ENCODE data around the gene CDH2.

CDH2 gene

DNA sequence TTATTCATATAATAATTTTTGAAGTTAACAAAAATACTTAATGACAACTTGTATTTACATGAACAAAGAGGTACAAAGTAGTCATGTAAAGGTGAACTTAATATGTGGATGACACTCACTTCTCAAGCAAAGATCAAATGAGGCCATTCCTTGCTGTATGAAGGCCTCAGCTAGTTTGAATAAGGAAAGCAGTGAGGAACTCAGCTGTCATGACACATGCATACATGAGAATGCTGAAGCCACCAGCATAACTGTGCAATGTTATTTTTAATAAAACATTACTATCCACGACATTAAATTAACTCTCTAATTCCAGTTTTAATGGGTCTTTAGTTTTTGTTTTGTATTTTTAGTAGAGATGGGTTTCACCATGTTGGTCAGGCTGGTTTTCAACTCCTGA is 102.9 kb downstream of the CDH2 start:
- no peak overlapping the region for H3K9ac ChIP-seq (ENCODE audit: low read length)
- H3K27me3 ChIP-seq (ENCODE audit: low read length): no peaks in the 10 kb centered on the region
- H3K36me3 ChIP-seq (ENCODE audit: low read length): no peaks in the 10 kb centered on the region
- no peaks in the 10 kb centered on the region for H3K9me2 ChIP-seq (replicated peaks; ENCODE audit: insufficient read depth, low read length)
- no peak overlapping the region for H2AFZ ChIP-seq (ENCODE audit: low read depth, low read length, severe bottlenecking)
- H3K9me3 ChIP-seq (ENCODE audit: insufficient read depth, low read length): no peaks in the 10 kb centered on the region
- no peak for TF ChIP-seq EZH2phosphoT487 (conservative IDR thresholded peaks at IDR 0.05; ENCODE audit: low read length)
- no peaks in the 10 kb centered on the region for H3K79me2 ChIP-seq (ENCODE audit: insufficient read depth, low read length)
- no peak overlapping the region for H3K27ac ChIP-seq (ENCODE audit: low read depth, low read length)
- no peak overlapping the region for H3K4me3 ChIP-seq (ENCODE audit: insufficient read depth, low read length, poor library complexity, severe bottlenecking)
- H3F3A ChIP-seq (ENCODE audit: insufficient read depth): no peaks in the 10 kb centered on the region
- H3K4me2 ChIP-seq (ENCODE audit: low read depth, low read length, poor library complexity, severe bottlenecking): no peak overlapping the region
- H4K20me1 ChIP-seq (ENCODE audit: low read depth, low read length): no peaks in the 10 kb centered on the region

DNA sequence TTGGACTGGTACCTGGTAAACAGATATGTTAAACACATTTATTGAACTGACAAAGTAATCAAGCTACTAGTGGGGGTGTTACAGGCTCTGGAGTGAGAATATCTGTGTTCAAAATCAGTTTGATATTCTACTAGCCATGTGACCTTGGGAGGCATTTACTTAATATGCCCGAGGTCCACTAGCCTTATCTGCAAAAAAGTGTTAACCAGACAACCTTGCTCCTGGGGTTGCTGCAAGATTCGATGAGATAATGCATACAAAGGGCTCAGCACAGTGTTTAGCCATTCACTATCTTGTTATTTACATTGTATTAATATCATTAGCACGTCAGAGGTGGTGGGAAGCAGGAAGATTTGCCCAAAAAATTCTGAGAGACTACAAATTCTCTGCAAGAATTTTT is 103.3 kb downstream of the CDH2 start:
- Histone ChIP-seq H3K27me3 (ENCODE audit: low read length) (no peaks in the 10 kb centered on the region), H3K4me3 (ENCODE audit: insufficient read depth, low read length, poor library complexity, severe bottlenecking) (no peak overlapping the region), H3K9me2 (replicated peaks; ENCODE audit: insufficient read depth, low read length) (no peaks in the 10 kb centered on the region), H3K36me3 (ENCODE audit: low read length) (no peaks in the 10 kb centered on the region), H3K79me2 (ENCODE audit: insufficient read depth, low read length) (no peaks in the 10 kb centered on the region), H2AFZ (ENCODE audit: low read depth, low read length, severe bottlenecking) (no peak overlapping the region), H3K9me3 (ENCODE audit: insufficient read depth, low read length) (no peaks in the 10 kb centered on the region), H3F3A (ENCODE audit: insufficient read depth) (no peaks in the 10 kb centered on the region), H3K27ac (ENCODE audit: low read depth, low read length) (no peak overlapping the region), H3K4me2 (ENCODE audit: low read depth, low read length, poor library complexity, severe bottlenecking) (no peak overlapping the region), H4K20me1 (ENCODE audit: low read depth, low read length) (no peaks in the 10 kb centered on the region), H3K9ac (ENCODE audit: low read length) (no peak overlapping the region)
- TF ChIP-seq EZH2phosphoT487 (conservative IDR thresholded peaks at IDR 0.05; ENCODE audit: low read length): no peak
- TF ChIP-seq, protein P1, sequence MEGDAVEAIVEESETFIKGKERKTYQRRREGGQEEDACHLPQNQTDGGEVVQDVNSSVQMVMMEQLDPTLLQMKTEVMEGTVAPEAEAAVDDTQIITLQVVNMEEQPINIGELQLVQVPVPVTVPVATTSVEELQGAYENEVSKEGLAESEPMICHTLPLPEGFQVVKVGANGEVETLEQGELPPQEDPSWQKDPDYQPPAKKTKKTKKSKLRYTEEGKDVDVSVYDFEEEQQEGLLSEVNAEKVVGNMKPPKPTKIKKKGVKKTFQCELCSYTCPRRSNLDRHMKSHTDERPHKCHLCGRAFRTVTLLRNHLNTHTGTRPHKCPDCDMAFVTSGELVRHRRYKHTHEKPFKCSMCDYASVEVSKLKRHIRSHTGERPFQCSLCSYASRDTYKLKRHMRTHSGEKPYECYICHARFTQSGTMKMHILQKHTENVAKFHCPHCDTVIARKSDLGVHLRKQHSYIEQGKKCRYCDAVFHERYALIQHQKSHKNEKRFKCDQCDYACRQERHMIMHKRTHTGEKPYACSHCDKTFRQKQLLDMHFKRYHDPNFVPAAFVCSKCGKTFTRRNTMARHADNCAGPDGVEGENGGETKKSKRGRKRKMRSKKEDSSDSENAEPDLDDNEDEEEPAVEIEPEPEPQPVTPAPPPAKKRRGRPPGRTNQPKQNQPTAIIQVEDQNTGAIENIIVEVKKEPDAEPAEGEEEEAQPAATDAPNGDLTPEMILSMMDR (IDR thresholded peaks at IDR 0.05; ENCODE audit: insufficient read depth, low read length, poor library complexity, severe bottlenecking): no peak

DNA sequence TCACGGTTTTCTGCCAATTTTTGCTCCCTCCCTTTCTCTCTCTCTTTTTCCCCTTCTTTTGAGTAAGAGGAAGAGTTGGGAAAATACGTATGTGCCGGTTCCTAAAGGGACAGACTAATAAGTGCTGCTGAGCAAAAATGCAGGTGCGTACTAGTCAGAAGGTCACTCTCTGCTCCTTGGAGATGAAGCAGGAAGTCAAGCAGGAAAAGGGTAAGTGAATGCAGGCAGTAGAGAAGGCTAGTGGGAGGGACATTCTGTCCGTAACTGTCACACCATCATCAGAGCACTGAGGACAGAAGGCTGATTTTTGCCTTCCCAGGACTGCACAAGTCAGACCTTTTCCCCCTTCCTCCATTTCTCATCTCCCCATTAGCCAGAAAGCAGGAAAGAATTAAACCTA is 105.7 kb downstream of the CDH2 start:
- no peak overlapping the region for H3K4me2 ChIP-seq (ENCODE audit: low read depth, low read length, poor library complexity, severe bottlenecking)
- H3K36me3 ChIP-seq (ENCODE audit: low read length): no peaks in the 10 kb centered on the region

DNA sequence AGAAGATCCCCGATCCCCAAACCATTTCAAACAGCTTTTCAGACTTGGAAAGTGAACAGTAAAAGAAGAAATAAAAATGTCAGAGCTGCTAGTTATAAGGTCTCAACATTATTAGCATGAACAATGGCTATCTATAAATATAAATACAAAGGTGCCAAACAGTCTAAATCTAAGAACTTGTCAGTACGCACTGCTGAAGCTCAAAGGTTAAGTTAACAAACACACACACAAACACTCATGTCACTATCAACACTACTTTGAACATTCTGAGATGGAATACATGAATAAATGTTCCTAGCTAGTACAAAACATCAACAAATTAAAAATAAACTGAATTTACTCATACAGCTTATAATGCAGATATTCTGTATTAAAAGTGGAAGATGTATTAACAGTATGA is 108.7 kb downstream of the CDH2 start:
- Histone ChIP-seq H3K9ac (ENCODE audit: low read length) (no peak overlapping the region), H2AFZ (ENCODE audit: low read depth, low read length, severe bottlenecking) (no peak overlapping the region), H3K9me2 (replicated peaks; ENCODE audit: insufficient read depth, low read length) (no peaks in the 10 kb centered on the region; the same call in 1 of the 2 replicates), H3F3A (ENCODE audit: insufficient read depth) (no peaks in the 10 kb centered on the region), H3K79me2 (ENCODE audit: insufficient read depth, low read length) (no peaks in the 10 kb centered on the region), H3K36me3 (ENCODE audit: low read length) (no peaks in the 10 kb centered on the region), H3K4me2 (ENCODE audit: low read depth, low read length, poor library complexity, severe bottlenecking) (no peak overlapping the region), H4K20me1 (ENCODE audit: low read depth, low read length) (no peaks in the 10 kb centered on the region), H3K27me3 (ENCODE audit: low read length) (no peaks in the 10 kb centered on the region), H3K9me3 (ENCODE audit: insufficient read depth, low read length) (no peaks in the 10 kb centered on the region), H3K27ac (ENCODE audit: low read depth, low read length) (no peak overlapping the region), H3K4me3 (ENCODE audit: insufficient read depth, low read length, poor library complexity, severe bottlenecking) (no peak overlapping the region)
- TF ChIP-seq EZH2phosphoT487 (conservative IDR thresholded peaks at IDR 0.05; ENCODE audit: low read length): no peak
- TF ChIP-seq, protein P1 (IDR thresholded peaks at IDR 0.05; ENCODE audit: insufficient read depth, low read length, poor library complexity, severe bottlenecking): no peak

More for the DNA sequence above, 105.7 kb downstream of the CDH2 start:
- H2AFZ ChIP-seq (ENCODE audit: low read depth, low read length, severe bottlenecking): no peak overlapping the region
- TF ChIP-seq EZH2phosphoT487 (conservative IDR thresholded peaks at IDR 0.05; ENCODE audit: low read length): no peak
- TF ChIP-seq, protein P1 (IDR thresholded peaks at IDR 0.05; ENCODE audit: insufficient read depth, low read length, poor library complexity, severe bottlenecking): no peak
- no peak overlapping the region for H3K27ac ChIP-seq (ENCODE audit: low read depth, low read length)
- H3K9me3 ChIP-seq (ENCODE audit: insufficient read depth, low read length): no peaks in the 10 kb centered on the region
- H3K9me2 ChIP-seq (replicated peaks; ENCODE audit: insufficient read depth, low read length): no peaks in the 10 kb centered on the region
- no peaks in the 10 kb centered on the region for H4K20me1 ChIP-seq (ENCODE audit: low read depth, low read length)
- H3F3A ChIP-seq (ENCODE audit: insufficient read depth): no peaks in the 10 kb centered on the region
- no peaks in the 10 kb centered on the region for H3K79me2 ChIP-seq (ENCODE audit: insufficient read depth, low read length)
- H3K9ac ChIP-seq (ENCODE audit: low read length): no peak overlapping the region
- no peak overlapping the region for H3K4me3 ChIP-seq (ENCODE audit: insufficient read depth, low read length, poor library complexity, severe bottlenecking)
- H3K27me3 ChIP-seq (ENCODE audit: low read length): no peaks in the 10 kb centered on the region
